Measurements from ENCODE around the gene TRIP12.
"Not testable (repeated sequence)": the region's sequence is repeated elsewhere in the genome, so short reads cannot be mapped to it uniquely, and the experiment has no call there.

Gene TRIP12

GRCh38 chr2:229761663-229762062 lies 160.1 kb downstream of the TRIP12 start:
- no peak overlapping the region for H3K27ac ChIP-seq
- TF ChIP-seq ZFX (IDR thresholded peaks at IDR 0.05) (no peak), CTCF (conservative IDR thresholded peaks at IDR 0.05) (no peak)

GRCh38 chr2:229757462-229757861 lies 164.3 kb downstream of the TRIP12 start:
- not testable (repeated sequence) for H3K27ac ChIP-seq

GRCh38 chr2:229752970-229753729 lies 168.7 kb downstream of the TRIP12 start:
- TF ChIP-seq CTCF (conservative IDR thresholded peaks at IDR 0.05) (no peak), ZFX (IDR thresholded peaks at IDR 0.05) (no peak)
- H3K27ac ChIP-seq = no peak overlapping the region

- TF ChIP-seq CTCF (conservative IDR thresholded peaks at IDR 0.05) (no peak), ZFX (IDR thresholded peaks at IDR 0.05) (no peak)
- no peak overlapping the region for H3K27ac ChIP-seq
Measured at GRCh38 chr2:229749779-229750178, 172.0 kb downstream of the TRIP12 start.

GRCh38 chr2:229748950-229749349 lies 172.9 kb downstream of the TRIP12 start:
- no peak for TF ChIP-seq ZFX (IDR thresholded peaks at IDR 0.05)
- TF ChIP-seq CTCF (conservative IDR thresholded peaks at IDR 0.05) = no peak; the same call in 1 of the 2 replicates
- no peak overlapping the region for H3K27ac ChIP-seq

GRCh38 chr2:229742691-229743090 lies 179.1 kb downstream of the TRIP12 start:
- not testable (repeated sequence) for H3K27ac ChIP-seq

- TF ChIP-seq ZFX (IDR thresholded peaks at IDR 0.05) (no peak), CTCF (conservative IDR thresholded peaks at IDR 0.05) (no peak)
- no peak overlapping the region for H3K27ac ChIP-seq
Measured at GRCh38 chr2:229740279-229740678, 181.5 kb downstream of the TRIP12 start.

GRCh38 chr2:229738024-229738625 lies 183.7 kb downstream of the TRIP12 start:
- TF ChIP-seq ZFX (IDR thresholded peaks at IDR 0.05) (no peak), CTCF (conservative IDR thresholded peaks at IDR 0.05) (no peak)
- H3K27ac ChIP-seq = no peak overlapping the region

All from C4-2B (cell line).